Purkinje cell (primary cell): ENCODE data around the gene CTDSPL2. TPM values are rescaled to one million over a fixed set of nuclear protein-coding genes. Genes with fewer than 3 reads are reported as not detected.

Source experiments
- polyA plus RNA-seq: library from polyadenylated mRNA; unstranded; fragments of >200 nt; fragmentation: Nextera tagmentation; gene quantifications from 2 replicates; pipeline ENCODE4 v1.2.1, GENCODE V29; 2014

The CTDSPL2 gene
- 7.5 and 10.8 TPM in 2 replicates for polyA plus RNA-seq

DNA sequence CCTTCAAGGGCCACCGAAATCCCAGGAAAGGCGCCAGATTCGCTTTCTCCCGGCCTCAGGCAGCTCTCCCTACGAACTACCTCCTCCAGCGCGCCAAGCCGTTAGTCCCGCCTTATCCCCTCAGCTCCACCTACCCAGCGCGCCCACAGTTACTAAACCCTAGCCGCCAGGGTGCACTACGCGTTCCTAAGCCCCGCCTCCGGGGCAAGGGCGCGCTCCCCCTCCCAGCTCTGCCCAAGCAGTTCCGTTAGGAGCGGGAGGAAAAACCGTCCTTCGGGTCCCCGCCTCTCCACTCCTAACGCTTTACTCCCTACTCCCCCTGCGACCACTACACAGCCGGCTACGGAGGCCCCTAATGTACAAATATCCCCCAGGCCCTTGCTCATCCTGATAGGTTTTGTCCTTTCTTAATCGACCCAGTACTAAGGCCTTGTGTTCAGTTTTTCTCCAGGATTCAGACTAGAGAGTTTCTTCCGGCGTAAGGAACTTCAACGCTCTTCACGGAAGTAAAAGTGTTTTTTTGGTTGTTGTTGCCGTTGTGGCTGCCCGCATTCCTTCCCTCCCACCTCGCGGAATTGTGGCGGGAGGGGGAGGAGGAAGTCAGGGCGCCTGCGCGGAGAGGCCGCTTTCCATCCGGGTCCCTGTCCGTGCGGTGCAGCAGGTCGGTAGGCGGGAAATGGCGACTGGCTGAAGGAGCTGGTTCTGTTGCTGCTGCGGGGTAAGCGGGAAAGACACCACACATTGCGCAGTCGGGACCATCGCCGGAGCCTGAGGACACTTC, at the start of gene CTDSPL2:
TSS of gene CTDSPL2 (plus strand) at position 655 of the 781 bp plus-strand sequence. CDS start 31,386 bp downstream, outside the sequence.

DNA sequence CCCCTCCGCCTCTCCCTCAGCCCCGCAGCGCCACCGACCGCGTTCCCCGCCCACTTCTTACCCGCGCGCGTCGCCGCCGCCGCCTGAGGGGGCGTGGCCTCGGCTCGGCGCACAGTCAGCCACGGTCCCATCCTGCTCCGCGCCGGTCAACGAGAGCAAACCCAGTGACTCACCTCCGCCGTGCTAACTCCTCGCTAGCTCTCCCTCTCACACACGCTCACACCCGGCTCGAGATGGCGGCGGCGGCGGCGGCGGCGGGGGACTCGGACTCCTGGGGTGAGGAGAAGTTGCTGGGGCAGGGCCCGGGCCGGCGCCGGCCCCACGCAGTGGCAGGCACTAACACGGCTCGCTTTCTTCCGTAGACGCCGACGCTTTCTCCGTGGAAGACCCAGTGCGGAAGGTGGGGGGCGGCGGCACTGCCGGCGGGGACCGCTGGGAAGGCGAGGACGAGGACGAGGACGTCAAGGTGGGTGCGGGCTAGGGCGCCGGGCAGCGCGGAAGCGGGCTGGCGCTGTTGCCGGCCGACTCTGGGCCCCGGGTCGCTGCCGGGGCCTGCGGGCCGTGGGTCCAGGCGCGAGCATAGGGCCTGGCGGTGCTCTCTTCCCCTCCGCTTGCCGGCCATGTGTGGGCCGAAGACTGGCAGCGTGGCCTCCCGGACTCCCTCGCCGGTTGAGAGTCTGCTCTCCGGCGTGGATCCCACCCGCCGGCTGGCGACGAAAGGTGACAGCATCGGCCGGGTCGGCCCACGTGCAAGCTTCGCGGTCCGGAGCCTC, 109.7 kb downstream of the CTDSPL2 start, which contains the start of gene EIF3J:
TSS of gene EIF3J (plus strand) at position 186 of the 773 bp plus-strand sequence. CDS start at position 234, 48 bp downstream.

Other genes starting within 250 kb of the CTDSPL2 start
- gene FRMD5, start 232.4 kb upstream of the CTDSPL2 start, polyA plus RNA-seq: 14.7 and 26.4 TPM in 2 replicates
- 80.6 and 90.7 TPM in 2 replicates for gene GOLM2, start 138.9 kb upstream of the CTDSPL2 start, polyA plus RNA-seq
- 43.7 and 54.9 TPM in 2 replicates for gene EIF3J, start 109.5 kb downstream of the CTDSPL2 start, polyA plus RNA-seq
- gene SPG11, start 236.0 kb downstream of the CTDSPL2 start, polyA plus RNA-seq: 26.1 and 34.9 TPM in 2 replicates